ENCODE data around the gene KPNA2.
"Not testable (repeated sequence)": the region's sequence is repeated elsewhere in the genome, so short reads cannot be mapped to it uniquely, and the experiment has no call there.

KPNA2 gene

DNA sequence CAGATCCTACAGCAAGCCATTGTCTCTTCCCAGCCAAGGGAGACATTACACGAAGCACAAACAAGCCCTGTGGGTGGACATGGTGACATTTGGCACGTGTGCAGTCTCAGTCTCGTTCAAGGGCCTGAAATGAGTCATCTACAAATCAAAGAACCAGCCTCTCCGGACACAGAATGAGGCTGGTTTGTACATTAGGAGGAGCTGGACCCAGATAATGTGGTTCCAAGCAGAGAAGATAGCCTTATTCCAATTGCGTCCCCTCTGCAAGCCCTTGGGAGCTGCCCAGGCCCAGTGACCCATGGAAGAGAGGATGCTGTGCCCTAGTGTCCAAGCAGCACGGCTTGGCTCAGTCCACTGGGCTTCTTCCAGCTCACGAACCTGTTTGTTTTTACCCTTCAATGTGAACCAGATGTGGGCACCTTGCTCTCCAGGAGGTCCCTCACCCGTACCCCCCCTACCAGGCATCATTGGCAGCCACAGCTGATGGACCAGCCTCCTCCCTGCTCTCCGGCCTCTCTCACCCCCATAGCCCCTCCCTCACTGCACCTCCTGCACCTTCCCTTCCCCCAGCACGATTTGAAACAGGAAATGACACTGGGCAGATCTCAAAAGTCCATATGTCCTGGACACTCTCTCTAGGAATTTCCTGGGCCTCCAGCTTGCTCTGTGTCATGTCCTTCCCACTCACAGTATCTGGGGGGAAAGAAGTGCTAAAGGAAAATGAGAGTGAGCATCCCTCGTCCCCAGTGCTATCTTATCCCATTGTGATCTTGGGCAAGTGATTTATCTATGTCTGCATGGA, 26.2 kb downstream of the KPNA2 start:
- no peak for DNase-seq (ENCODE audit: low read depth)

DNA sequence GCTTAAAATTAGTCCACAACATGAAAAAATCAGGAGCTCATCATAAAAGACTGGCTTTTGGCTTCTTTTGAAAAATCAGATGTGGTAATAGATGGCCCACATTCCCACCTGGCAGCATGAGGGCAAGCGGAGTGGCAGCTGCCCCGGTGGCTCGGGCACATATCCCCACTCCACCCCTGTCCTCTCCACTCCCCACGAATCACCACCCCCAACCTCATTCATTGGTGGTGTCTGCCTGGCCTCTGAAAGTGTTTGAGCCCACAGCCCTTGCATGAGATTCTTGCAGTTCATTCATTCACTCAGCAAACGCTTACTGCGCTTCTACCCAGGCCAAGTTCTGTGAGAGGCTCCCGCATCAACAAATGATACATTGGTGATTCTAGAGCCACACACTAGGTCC, 29.8 kb downstream of the KPNA2 start:
- not testable (repeated sequence) for DNase-seq (ENCODE audit: low read depth)

DNA sequence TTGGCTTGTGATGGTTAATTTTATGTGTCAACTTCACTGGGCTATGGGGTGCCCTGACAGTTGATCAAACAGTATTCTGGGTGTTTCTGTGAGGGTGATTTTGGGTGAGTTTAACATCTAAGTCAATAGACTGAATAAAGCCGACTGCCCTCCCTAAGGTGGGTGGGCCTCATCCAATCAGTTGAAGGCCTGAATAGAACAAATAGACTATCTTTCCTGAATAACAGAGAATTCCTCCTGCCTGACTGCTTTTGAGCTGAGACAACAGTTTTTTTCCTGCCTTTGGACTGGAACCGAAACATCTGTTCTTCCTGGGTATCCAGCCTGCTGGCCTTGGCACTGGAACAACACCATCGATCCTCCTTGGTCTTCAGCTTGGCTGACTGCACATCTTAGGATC, 33.0 kb downstream of the KPNA2 start:
- DNase-seq (ENCODE audit: low read depth): not testable (repeated sequence)

DNA sequence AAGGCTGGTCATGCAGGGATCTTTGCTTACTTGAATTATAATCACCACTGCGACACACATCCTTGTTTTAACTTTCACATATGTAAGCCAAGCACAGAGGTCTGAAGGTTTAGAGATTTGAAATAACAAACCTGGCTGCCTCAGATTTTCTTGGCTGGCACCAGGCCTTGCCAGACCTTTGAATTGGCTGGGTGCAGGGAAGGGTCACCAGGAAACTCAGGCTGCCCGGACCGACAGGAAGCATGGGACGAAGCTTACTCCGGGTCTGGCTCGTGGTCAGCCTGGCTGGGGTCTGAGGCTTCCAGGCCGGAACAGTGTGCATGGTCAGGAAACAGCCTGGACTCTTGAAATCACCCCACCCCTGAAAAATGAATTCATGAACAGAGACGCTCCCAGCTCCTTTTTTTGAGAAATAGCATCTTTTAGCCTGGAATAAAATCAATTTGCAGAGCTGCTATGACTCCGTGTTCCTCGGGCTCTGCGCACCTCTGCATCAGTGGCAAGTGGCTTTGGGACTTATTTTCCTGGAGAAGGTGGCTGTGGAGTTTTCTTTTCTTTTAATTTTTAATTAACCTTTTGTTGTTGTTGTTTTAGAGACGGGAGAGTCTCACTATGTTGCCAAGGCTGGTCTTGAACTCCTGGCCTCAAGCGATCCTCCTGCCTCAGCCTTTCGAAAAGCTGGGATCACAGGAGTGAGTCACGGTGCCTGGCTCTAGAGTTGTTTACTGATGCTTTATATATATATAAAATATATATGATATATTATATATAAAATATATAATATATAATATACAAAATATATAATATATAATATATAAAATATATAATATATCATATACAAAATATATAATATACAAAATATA, 35.3 kb downstream of the KPNA2 start:
- DNase-seq (ENCODE audit: low read depth): not testable (repeated sequence)

DNA sequence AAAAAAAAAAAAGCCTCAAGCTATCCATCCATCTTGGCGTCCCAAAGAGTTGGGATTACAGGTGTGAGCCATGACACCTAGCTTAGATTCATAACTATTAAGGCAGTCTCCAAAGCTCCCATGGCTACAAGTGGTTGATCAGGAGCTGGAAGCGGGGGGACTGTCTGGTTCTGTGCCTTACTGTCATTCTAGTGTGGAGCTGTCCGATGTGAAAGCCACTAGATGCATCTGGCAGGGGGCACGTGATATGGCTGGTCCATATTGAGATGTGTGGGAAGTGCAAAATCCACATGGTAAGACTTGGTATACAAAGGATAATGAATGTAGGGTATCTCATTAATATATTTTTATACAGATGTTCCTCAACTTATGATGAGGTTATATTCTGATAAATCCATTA, 38.7 kb downstream of the KPNA2 start:
- DNase-seq (ENCODE audit: low read depth): no peak

DNA sequence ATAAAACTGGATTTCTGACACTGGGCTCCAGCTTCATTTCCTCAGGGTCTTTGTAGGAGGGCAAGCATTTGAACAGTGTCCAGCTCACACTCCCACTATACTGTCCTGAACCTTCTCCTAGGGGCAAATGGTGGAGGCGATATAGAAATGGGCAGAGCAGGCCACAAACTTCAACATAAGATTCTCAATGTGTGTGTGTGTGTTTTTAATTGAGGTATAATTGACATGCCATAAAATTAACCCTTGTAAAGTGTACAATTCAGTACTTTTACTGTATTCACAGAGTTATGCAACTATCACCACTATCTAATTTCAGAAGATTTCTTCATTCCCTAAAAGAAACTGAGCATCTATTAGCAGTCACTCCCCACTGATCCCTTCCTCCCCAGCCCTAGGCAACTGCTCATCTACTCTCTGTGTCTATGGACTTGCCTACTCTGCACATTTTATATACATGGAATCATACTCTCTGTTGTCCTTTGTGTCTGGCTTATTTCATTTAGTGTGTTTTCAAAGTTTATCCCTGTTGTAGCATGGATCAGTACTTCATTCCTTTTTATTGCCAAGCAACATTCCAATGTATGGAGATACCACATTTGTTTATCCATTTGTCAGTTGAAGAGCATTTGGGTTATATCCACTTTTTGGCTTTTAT, 40.5 kb downstream of the KPNA2 start:
- DNase-seq (ENCODE audit: low read depth): not testable (repeated sequence)

DNA sequence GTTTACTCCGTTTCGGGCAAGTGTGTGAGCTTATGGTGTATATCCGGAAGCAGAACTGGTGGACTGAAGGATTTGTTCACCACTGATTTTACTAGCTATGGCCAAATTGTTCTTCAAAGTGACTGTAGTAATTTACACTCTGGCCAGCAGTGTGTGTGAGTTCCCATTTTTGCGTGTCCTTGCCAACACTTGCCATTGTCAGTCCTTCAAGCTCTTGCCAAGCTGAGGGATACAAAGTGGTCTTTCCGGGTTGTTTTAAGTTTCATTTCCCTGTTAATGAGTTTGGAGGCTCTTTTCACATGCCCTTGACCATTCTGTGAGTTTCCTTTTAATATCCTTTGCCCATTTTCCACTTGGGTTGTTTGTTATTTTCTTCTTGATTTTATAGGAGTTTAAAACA, 42.0 kb downstream of the KPNA2 start:
- DNase-seq (ENCODE audit: low read depth): not testable (repeated sequence)

DNA sequence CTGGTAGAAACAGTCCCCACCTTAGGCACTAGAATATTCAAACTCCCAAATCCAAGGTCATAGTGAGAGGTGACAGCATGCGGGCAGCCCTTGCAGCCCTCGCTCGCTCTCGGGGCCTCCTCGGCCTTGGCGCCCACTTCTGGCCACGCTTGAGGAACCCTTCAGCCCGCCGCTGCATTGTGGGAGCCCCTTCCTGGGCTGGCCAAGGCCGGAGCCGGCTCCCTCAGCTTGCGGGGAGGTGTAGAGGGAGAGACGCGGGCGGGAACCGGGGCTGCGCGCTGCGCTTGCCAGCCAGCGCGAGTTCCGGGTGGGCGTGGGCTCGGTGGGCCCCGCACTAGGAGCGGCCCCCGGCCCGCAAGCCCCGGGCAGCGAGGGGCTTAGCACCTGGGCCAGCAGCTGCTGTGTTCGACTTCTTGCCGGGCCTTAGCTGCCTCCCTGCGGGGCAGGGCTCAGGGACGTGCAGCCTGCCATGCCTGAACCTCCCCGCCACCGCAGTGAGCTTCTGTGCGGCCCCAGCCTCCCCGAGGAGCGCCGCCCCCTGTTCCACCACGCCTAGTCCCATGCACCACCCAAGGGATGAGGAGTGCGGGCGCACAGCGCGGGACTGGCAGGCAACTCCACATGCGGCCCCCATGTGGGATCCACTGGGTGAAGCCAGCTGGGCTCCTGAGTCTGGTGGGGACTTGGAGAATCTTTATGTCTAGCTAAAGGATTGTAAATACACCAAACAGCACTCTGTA, 45.0 kb downstream of the KPNA2 start:
- no peak for DNase-seq (ENCODE audit: low read depth)

DNA sequence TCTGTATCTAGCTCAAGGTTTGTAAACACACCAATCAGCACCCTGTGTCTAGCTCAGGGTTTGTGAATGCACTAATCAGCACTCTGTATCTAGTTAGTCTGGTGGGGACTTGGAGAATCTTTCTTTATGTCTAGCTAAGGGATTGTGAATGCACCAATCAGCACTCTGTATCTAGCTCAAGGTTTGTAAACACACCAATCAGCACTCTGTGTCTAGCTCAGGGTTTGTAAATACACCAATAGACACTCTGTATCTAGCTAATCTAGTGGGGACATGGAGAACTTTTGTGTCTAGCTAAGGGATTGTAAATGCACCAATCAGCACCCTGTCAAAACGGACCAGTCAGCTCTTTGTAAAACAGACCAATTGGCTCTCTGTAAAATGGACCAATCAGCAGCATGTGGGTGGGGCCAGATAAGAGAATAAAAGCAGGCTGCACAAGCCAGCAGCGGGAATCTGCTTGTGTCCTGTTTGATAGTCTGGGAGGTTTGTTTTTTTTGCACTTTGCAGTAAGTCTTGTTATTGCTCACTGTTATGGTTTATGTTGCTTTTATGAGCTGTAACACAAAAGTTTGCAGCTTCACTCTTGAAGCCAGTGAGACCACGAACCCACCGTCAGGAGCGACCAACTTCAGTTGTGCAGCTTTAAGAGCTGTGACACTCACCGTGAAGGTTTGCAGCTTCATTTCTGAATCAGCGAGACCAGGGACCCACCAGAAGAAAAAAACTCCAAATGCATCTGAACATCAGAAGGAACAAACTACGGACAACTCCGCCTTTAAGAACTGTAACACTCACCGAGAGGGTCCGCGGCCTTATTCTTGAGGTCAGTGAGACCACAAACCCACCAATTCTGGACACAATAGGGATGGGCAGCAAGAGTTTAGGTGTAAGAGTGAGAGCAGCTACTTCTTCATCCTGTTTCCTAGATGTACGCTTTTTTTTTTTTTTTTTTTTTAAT, 46.0 kb downstream of the KPNA2 start:
- DNase-seq (ENCODE audit: low read depth): not testable (repeated sequence)

DNA sequence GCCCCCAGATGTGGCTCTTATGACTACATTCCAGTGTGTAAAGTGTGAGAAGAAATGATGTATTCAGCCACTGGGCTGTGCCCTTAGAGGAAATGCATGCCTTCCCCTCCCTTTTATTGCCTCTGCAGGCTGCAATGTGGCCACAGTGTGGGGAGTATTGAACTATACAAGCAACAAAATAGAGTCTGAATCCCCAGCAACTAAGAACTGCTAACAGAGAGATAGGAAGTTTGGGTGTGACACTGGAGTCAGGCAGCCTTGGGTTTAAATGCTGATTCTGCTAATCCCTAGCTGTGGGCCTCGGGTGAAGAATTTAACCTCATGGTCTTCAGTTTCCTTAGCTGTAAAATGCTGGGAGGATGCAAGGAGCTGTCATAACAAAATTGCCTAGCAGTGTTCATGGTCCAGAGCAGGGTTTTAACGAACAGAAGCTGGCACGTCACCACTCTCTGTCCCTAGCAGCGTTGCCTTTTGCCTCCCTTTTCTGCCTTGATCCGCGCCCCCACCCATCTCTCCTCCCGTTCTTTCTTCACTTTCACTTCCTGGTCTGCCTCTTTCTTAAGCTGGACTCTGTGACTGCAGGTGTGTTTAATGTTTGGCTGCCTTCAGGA, 50.3 kb downstream of the KPNA2 start:
- no peak for DNase-seq (ENCODE audit: low read depth)

DNA sequence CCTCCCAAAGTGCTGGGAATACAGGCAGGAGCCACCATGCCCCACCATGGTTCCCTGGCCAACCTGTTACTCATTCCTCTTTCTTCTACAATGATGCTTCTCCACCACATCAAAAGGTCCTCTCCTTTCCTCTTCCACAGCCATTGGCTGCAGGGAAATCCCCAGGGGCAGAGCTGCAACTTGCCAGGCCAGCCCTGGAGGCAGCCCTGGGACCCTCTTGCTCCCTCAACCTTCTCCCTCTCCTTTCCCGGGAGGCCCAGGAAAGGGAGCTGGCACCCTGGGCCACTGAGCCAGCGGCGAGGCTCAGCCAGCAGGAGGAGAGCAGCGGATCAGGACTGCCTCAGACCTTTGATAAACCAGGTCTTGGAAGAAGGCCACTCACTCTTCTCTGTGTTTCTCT, 51.1 kb downstream of the KPNA2 start:
- not testable (repeated sequence) for DNase-seq (ENCODE audit: low read depth)

DNA sequence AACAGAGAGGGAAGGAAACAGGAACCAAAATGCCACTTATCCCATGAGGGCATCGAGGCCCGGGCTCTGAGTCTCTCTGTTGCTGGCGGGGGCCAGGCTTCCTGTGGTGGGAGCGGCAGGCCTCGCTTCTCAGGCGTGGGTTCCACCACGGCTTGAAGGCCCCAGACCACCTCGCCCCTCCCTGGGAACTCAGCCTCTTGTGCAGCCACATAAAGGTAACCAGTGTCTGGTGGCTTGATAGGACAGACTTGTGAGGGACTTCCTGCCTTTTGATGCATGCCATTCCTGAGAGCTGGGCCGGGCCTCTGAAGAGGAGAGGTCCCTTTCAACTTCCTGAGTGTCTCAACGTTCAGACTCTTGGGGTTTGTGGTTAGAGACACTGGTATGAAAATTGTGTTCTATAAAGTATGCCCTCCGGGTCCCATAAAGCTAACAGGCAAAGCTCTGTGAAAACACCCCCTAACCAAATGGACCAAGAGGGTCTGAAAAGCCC, 51.6 kb downstream of the KPNA2 start:
- not testable (repeated sequence) for DNase-seq (ENCODE audit: low read depth)

DNA sequence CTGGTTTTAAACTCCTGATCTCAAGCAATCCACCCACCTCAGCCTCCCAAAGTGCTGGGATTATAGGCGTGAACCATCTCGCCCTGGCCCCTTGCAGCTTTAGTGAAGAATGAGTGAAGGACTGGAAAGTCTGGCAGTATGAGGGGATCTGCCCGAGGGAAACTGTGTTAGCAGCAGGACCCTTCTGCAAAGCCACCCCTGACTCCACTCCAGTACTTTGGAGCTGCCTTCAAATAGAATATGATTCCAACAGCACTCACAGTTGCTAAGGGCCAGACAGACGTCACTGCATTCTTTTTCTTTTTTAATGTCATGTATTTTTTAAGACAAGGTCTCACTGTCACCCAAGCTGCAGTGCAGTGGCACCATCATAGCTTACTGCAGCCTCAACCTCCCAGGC, 52.3 kb downstream of the KPNA2 start:
- no peak for DNase-seq (ENCODE audit: low read depth)

DNA sequence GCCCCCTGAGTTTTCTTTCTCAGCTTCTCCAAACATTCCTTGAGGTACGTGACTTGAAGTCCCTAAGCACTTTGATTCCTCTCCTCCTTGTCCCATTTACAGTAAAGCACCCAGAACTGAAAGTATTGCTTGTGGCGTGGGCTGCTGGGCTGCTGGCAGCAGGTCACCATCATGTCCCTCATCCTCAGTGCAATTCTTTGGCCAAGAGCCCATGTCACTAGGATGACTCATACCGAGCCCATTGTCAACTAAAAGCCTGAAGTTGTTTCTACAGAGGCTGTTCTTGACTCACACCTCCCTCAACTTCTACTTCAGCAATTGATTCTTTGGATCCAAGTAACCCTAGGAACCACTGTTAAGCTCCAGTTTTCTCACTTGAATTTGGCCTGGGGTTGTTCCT, 54.3 kb downstream of the KPNA2 start:
- no peak for DNase-seq (ENCODE audit: low read depth)

DNA sequence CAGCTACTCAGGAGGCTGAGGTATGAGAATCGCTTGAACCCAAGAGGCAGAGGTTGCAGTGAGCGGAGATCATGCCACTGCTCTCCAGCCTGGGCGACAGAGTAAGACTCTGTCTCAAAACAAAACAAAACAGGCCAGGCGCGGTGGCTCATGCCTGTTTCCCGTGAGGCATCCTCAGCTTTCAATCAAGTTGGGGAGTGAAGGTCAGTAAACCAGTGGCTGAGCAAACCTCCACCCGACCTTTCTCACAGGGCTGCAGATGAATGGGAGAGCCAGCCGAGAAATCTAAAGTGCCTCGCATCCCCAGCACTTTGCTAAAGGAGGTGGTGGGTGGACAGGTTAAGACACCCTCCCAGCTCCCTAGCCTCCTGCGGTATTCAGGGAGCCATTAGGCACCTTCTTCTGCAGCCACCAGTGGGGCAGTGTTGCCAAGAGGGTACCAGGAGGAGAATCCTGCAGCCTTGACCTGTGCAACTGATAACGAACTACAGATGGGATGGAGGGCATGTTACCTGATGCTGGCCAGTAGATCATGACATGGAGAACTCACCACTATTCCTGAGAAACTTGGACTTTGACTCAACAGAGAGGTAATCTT, 59.0 kb downstream of the KPNA2 start:
- DNase-seq (ENCODE audit: low read depth): no peak

DNA sequence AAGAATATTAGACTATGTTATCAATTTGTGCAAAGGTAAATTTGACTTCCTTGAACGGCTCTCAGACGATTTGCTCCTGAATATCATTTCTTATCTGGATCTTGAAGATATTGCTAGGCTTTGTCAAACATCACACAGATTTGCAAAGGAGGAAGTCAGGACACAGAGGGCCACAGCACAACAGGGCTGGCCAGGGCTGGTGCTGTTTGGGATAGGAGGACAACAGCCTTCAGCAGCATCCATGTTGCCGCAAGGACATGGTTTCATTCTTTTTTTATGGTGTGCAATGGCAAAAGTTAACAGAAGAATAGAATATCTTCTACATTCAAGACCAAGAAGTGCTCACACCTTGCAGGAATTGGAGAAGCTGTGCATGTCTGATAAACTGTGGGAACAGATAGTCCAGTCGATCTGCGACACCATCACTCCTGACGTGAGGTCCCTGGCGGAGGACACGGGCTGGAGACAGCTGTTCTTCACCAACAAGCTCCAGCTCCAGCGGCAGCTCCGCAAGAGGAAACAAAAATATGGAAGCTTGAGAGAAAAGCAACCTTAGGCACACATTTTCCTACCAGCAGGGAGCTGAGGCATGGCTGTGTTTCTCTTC, 59.8 kb downstream of the KPNA2 start:
- DNase-seq (ENCODE audit: low read depth): no peak

DNA sequence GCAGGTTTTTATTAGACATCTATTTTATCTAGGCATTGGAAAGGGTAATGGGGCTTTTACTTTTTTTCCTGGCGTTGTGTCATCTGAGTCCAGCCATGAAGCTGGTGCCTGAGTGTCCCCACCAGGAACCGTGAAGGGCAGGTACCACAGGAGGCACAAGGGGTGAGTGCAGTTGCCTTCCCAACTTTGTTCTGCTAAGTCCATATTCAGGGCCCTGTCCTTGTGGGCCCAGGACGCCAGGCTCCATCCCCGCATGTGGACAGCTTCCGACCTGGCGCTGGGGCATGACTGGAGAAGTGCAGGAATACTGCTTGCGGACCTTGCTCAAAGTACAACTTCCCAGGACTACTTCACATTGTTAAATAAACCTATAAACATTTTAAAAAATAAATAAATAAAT, 60.6 kb downstream of the KPNA2 start:
- no peak for DNase-seq (ENCODE audit: low read depth)
